AG04450 (cell line): ENCODE measurements around the gene C3orf18. TPM values are rescaled to one million over a fixed set of nuclear protein-coding genes. Genes with fewer than 3 reads are reported as not detected.

ENCODE experiments used
- CTCF ChIA-PET: fragments of 300-600, 350-600 bp; formaldehyde crosslinking; extraction: SDS; loops from one replicate; lab custom pipeline; 2022; ENCODE audit warnings: antibody characterized with exemption, inconsistent platforms; lab: Charles Lee
- POLR2A ChIA-PET: fragments of 350-600 bp; formaldehyde crosslinking; extraction: SDS; loops from one replicate; lab custom pipeline; 2021; ENCODE audit warnings: antibody characterized with exemption, inconsistent platforms; lab: Yijun Ruan, JAX
- DNase-seq: peaks from one replicate; pipeline ENCODE4 v3.0.0-alpha.2; 2011; ENCODE audit warnings: low read depth, low spot score
- H3K27ac ChIP-seq: one replicate; pipeline ENCODE4 v1.5.1; 2012; ENCODE audit warnings: low read depth, low read length, control low read depth
- H3K27me3 ChIP-seq: one replicate; pipeline ENCODE4 v1.6.0; 2012; ENCODE audit warnings: low read length; ENCODE audit not compliant: control insufficient read depth, insufficient read depth
- H3K4me3 ChIP-seq: 2 replicates; pipeline ENCODE4 v1.5.1; 2011; ENCODE audit warnings: mild to moderate bottlenecking, low read depth, low read length, control low read depth
- H3K9me3 ChIP-seq: 2 replicates; pipeline ENCODE4 v1.5.1; 2012; ENCODE audit warnings: low read length; ENCODE audit not compliant: control insufficient read depth, insufficient read depth
- polyA plus RNA-seq: library from polyadenylated mRNA; depleted of rRNA; stranded (reverse); fragments of >200 nt; gene quantifications from 2 replicates; pipeline ENCODE4 v1.2.3, GENCODE V29; 2011
- TF ChIP-seq, protein P1 (sequence below): IDR thresholded peaks from 2 replicates; pipeline ENCODE4 v1.5.1; 2011; ENCODE audit warnings: low read depth, low read length, control low read depth, inconsistent platforms

C3orf18 gene
- polyA plus RNA-seq, 1 experiment, result 10.0 TPM

DNA sequence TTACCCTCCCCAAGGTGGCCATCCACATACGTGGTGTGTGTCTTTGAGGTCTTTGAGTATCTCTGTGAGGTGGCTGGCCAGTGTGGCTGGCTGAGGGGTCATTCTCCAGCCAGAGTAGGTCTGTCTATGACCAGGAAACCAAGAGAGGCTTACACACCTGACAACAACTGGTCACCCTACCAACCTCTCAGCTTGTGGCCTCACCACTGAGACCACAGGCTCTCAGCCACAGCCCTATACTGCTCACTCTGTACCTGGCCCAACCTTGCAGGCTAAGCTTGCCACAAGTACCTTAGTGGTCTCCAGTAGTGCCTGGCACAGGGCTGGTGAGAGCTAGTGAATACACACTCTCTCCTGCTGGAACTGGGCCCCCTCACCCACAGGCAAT is 6.9 kb upstream of the C3orf18 start:
- POLR2A ChIA-PET, result no interaction called here
- no peaks in the 10 kb centered on the region for H3K27me3 ChIP-seq
- H3K9me3 ChIP-seq, result no peaks in the 10 kb centered on the region
- no peak for DNase-seq
- no peak overlapping the region for H3K27ac ChIP-seq
- TF ChIP-seq, protein P1, sequence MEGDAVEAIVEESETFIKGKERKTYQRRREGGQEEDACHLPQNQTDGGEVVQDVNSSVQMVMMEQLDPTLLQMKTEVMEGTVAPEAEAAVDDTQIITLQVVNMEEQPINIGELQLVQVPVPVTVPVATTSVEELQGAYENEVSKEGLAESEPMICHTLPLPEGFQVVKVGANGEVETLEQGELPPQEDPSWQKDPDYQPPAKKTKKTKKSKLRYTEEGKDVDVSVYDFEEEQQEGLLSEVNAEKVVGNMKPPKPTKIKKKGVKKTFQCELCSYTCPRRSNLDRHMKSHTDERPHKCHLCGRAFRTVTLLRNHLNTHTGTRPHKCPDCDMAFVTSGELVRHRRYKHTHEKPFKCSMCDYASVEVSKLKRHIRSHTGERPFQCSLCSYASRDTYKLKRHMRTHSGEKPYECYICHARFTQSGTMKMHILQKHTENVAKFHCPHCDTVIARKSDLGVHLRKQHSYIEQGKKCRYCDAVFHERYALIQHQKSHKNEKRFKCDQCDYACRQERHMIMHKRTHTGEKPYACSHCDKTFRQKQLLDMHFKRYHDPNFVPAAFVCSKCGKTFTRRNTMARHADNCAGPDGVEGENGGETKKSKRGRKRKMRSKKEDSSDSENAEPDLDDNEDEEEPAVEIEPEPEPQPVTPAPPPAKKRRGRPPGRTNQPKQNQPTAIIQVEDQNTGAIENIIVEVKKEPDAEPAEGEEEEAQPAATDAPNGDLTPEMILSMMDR, result no peak
- no peak overlapping the region for H3K4me3 ChIP-seq
- CTCF ChIA-PET, result interaction anchor here (1.9 to 14.4 kb wide), 3 partner anchors 28 to 815 kb away, joined by 6 to 436 read pairs (median 24); partner anchors contain the start of genes CISH and MAPKAPK3

DNA sequence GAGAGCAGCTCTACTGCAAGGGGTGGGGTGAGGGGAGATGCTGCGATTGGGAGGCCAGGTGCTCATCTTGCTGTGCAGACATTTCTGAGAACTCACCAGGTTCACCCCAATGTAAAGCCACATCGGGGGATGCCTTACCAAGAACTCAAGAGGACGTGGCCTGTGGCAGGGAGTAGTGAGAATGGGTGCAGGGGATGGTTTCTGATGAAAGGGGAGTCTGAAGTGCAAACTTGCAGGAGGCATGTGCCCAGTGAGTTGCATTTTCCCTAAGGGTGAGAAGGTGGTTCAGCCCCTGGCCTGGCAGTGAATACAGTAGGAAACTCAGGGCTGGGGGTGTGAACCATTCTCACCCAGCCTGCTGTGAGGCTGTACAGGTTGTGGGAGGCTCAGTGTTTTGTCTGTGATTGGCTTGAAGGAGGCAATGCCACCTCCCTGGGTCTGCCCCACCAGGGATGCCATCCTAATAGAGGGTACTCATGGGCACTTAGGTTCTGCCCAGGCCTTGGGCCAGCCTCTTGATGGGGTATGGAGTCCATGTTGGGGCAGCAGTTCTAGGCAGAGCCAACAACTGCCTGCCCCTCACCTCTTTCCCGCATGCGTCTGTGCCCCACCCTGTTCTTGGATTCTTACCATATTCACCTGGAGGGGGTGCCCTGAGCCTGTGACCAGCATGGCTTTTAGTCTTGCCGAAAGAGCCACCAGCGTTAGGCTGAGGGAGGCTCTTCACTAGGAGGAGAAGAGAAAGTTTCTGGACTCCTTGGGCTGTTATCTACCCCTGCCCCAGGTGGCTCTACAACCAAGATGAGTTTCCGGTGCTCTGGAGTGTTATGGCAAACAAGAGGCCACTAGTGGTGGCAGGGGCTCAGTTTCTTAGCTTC is 6.3 kb upstream of the C3orf18 start:
- no peak for DNase-seq
- ChIA-PET POLR2A (no interaction called here), CTCF (interaction anchor here (0.6 to 14.4 kb wide), 4 partner anchors 20 to 53 kb away, joined by 4 to 436 read pairs (median 16); partner anchors contain the start of genes CISH and MAPKAPK3)
- no peak overlapping the region for H3K4me3 ChIP-seq
- H3K27me3 ChIP-seq, result no peaks in the 10 kb centered on the region
- TF ChIP-seq, protein P1, result no peak
- no peaks in the 10 kb centered on the region for H3K9me3 ChIP-seq
- H3K27ac ChIP-seq, result no peak overlapping the region

GRCh38 chr3:50572801-50573371 is 5.3 kb upstream of the C3orf18 start:
- POLR2A ChIA-PET, result no interaction called here
- H3K4me3 ChIP-seq, result no peak overlapping the region
- no peak for DNase-seq
- no peaks in the 10 kb centered on the region for H3K9me3 ChIP-seq
- no peak overlapping the region for H3K27ac ChIP-seq
- CTCF ChIA-PET, result interaction anchor here (0.6 to 14.4 kb wide), 12 partner anchors 8 to 796 kb away, joined by 3 to 436 read pairs (median 5); partner anchors contain the start of genes CISH and MAPKAPK3
- no peaks in the 10 kb centered on the region for H3K27me3 ChIP-seq
- TF ChIP-seq, protein P1, result no peak

- ChIA-PET POLR2A (interaction anchor here (4.1 kb wide), 1 partner anchor 29 kb away, joined by 38 read pairs; no protein-coding TSS in a partner anchor), CTCF (interaction anchor here (0.6 to 14.4 kb wide), 12 partner anchors 9 to 797 kb away, joined by 3 to 436 read pairs (median 5); partner anchors contain the start of genes CISH and MAPKAPK3)
- no peak overlapping the region for H3K27ac ChIP-seq
- H3K4me3 ChIP-seq, result no peak overlapping the region
- H3K27me3 ChIP-seq, result no peaks in the 10 kb centered on the region
- peak; percentile 38 for DNase-seq
- no peaks in the 10 kb centered on the region for H3K9me3 ChIP-seq
- TF ChIP-seq, protein P1, result peak; percentile 94
Measured at GRCh38 chr3:50572158-50572557, 4.6 kb upstream of the C3orf18 start.
